Glomerular endothelial cell (primary cell): ENCODE results near the gene TRIM33. TPM values are rescaled to one million over a fixed set of nuclear protein-coding genes. Genes with fewer than 3 reads are reported as not detected.

Source experiments
- DNase-seq: peaks from one replicate; pipeline ENCODE4 v3.0.0-alpha.2; 2011; ENCODE audit warnings: low read depth, low spot score; ENCODE audit errors: extremely low read depth
- total RNA-seq: library from RNA; depleted of rRNA; stranded (reverse); fragments of >200 nt; gene quantifications from 2 replicates; pipeline ENCODE4 v1.2.3, GENCODE V29; 2015

Gene TRIM33
- total RNA-seq = 19.5 and 27.0 TPM in 2 replicates

DNA sequence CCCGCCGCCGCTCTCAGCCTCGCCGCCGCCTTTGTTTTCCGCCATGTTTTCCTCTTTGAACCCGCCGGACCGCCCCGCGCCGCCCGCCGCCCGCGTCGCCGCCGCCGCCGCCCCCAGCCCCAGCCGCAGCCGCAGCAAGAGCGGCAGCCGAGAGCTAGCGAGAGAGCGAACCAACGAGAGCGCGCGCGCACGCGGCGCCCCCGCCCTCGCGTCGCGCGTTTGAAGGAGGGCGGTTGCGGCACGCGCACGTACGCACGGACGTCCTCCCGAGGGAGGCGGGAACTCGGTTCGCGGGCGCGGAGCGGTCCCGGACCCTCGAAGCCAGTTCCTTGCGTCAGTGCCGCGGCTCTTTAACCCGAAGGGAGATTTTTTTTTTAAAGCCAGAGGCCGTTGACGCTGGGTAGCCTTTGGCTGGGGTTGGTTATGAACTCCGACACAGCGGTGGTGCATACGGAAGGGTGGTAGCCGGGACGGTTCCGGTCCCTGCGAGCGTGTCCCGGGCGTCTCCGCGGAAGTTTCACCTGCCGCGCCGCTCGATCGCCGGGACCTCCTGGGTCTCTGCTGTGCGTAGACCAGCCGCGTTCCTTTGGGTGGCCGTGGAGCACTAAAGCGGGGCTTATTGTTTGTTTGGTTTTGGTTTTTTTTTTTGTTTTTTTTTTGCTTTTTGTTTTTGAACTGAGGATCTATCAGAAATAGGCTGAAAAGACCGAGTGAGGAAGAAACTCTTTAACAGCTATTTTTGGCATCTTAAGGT lies at the start of gene TRIM33:
Gene TRIM33, minus strand, starts transcription at position 172 of the 754 bp plus-strand sequence. Its CDS starts 127 bp downstream, at position 45.
- DNase-seq = peak; percentile 54

DNA sequence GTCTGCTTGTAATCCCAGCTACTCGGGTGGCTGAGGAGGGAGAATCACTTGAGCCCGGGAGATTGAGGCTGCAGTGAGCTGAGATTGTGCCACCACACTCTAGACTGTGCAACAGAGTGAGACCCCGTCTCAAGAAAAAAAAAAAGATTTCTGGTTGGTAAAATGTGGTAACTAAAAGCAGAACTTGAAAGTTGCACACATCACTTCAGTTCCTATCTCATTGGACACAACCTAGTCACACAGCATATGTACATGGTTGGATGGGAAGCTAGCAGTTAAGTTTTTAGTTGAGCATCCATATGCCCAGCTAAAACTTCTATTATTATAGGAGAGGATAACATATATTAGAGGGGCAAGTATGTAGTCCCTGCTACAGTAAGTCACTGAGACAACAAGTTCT lies 48.4 kb upstream of the TRIM33 start:
- no peak for DNase-seq

DNA sequence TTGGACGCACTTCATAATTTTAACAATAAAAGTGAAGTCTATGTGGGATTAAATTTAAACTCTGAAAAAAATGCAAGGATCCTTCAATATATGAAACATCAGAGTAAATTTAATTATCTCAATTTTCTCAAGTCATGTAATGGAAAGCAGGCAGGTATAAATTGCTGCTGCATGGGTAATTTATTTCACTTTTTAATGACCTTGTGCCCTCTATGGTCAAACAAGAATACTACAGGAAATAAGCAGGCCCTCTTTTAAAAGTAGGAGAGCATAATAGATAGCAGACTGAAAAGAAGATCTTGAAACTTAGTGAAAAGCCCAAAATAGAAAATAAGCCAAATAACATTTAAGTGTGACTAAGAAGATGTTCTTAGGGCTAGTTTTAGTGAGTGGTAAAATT lies 47.5 kb upstream of the TRIM33 start:
- no peak for DNase-seq

DNA sequence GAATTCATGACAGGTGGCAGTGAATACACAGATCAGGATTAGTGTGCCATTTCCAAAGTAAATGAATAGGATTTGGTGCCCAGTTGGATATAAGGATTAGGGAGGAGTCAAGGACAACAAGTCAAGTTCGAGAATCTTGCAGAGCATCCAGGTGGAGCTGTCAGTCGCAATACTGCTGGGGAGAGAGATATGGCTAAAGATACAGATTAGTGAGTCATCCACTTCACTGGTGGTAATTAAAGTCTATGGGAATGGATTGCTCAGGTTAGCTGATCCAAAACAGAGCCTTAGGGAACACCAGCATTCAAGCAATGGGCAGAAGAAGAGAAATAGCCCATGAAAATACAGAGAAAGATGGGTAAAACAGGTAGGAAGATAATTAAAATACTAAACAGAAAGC lies 43.6 kb upstream of the TRIM33 start:
- DNase-seq = no peak

DNA sequence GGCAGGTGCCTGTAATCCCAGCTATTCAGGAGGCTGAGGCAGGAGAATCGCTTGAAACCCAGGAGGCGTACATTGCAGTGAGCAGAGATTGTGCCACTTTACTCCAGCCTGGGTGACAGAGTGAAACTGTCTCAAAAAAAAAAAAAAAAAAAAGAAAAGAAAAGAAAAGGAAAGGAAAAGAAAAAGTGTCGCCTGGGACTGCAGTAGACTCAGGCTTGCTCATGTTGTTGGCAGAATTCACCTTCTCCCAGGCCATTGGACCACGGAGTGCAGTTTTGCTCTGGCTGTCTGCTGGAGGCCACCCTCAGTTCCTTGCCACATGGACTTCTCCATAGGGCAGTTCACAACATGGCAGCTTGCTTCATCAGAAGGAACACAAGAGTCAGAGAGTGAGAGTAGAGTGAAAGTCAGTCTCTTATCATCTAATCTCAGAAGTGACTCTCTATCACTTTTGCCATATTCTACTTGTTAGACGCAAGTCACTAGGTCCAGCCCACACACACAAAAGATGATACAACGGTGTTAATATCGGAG lies 41.2 kb upstream of the TRIM33 start:
- DNase-seq = no peak

DNA sequence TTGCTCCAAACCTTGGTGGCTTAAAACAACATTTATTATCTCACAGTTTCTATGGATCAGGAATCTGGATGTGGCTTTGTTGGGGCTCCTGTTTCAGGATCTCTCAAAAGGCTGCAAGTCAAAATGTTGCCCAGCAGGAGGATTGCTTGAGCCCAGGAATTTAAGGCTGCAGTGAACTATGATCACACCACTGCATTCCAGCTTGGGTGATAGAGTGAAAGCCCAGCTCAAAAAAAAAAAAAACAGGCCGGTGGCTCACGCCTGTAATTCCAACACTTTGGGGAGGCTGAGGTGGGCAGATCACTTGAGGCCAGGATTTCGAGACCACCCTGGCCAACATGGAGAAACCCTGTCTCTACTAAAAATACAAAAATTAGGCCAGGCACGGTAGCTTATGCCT lies 40.4 kb upstream of the TRIM33 start:
- DNase-seq = no peak

DNA sequence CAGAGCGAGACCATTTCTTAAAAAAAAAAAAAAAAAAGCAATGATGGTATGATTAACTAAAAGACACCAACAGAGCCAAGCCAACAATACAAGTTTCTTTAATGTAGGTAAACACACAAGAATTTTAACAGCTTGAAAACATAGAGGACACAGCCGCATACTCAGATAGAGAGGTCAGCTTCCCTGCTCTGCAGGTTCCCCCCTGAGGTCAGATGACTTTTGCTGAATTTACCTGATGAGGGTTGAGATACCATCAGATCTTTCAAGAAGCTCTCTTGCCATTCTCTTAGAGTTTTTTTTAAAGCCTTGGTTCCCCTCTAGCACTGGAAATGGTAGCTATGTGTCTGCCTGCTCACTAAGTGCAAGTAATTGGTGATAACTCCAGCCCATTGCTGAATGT lies 39.3 kb upstream of the TRIM33 start:
- no peak for DNase-seq

DNA sequence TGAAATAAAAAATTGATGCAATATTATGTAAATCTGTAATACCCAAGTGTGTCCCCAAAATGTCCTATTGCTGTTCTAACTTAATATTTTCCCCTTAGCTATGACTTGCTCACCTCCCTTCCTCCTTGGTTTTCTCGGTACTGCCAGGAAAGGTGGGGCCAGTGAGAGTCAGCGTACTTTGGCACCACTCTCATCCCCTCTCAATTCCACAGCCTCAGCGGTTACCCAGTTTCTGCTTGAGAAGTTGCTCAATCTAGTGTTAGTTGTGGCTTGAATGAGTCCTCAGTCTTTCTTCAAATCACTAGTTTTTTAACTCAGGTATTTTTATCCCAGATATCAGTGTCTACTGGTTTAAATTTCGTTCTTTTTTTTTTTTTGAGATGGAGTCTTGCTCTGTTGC lies 38.1 kb upstream of the TRIM33 start:
- DNase-seq = no peak

DNA sequence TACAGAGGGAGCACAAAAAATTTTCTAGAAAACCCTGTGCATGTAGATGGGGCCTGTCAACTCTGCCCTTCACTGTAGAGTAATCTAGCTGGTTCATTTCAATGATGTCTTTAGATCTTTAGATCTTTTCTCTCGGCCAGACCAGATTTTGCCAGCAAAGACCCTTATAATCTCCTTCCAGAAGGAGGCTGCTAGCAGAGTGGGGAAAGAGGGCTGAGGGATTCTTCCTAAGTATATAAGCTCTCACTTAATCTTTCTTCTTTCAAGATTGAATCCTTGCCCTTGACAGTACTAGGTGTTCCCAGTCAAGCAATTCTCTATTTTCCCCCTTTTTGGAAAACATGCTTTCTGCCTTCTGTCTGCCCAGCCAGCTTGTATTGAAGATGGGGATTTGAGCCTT lies 36.1 kb upstream of the TRIM33 start:
- no peak for DNase-seq

DNA sequence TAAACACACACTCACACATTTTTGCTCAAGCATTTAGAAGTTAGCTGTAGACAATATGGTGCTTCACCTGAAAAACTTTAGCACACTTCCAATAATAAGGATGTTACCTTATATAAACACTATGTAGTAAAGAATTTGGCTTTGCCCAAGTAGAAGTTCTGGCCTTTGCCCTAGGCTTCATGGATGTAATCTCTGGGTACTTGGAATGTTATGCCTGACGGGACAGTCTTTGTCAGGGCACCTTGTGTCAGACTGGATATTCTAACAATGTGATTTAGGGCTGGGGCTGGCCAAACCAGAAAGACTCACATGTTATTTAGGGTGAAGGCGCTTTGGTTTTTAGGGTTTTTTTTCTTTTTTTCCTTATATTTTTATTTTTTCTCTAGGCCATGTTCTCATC lies 34.8 kb upstream of the TRIM33 start:
- DNase-seq = no peak

DNA sequence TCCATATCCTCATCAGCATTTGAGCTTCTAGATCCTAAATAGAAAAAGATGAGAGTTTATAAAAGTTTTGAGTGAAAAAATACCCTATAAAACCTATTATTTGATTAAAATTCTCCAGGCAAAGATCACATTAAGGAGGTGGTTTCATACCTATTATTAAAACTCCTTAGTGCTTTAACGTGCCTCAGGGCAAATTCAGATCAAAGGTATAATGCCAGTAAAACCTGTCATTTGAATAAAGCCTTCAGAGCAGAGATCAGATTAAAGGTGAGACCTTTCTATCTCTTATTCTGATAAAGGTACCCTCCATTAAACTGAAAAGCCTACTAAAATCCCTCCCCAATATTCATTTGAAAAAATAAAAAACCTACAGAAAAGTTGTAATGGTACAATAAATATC lies 34.3 kb upstream of the TRIM33 start:
- DNase-seq = no peak

DNA sequence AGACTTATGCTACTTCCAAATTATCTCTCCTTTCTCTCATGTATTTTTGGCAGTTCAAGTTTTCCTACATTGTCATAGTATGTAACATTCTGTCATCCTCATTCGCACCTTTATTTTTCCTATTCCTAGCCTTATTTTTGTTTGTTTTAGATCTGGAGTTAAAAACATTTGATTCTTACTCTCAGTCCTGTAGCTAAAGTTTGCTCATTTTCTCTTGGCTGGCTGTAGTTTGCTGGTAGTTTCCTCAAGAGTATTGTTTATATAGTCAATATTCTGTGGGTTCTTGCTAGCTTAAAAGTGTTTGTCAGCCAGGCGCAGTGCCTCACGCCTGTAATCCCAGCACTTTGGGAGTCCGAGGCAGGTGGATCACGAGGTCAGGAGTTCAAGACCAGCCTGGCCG lies 29.8 kb upstream of the TRIM33 start:
- DNase-seq = no peak

DNA sequence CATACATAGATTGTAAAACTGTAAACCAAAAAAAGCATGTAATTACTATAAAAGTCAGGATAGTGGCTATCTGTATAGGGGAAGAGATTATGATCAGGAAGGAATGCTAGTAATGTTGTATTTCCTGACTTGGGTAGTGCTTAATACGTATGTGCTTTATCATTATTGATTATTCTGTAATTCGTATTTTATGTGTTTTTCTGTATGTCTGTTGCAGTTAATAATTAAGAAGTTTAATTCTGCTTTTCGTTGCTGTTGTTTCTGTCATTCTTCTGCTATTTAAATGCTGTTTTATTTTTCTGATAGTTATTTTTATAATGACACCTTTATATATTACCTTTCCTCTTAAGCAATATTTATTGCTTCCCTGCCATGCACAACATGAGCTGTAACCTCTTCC lies 29.3 kb upstream of the TRIM33 start:
- DNase-seq = no peak

DNA sequence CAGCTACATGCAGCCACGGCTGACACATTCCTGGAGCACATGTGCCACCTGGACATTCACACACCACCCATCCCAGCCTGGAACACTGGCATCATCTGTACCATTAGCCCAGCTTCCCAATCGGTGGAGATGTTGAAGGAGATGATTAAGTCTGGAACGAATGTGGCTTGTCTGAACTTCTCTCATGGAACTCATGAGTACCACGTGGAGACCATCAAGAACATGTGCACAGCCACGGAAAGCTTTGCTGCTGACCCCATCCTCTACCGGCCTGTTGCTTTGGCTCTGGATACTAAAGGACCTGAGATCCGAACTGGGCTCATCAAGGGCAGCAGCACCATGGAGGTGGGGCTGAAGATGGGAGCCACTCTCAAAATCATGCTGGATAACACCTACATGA lies 25.0 kb upstream of the TRIM33 start:
- no peak for DNase-seq

DNA sequence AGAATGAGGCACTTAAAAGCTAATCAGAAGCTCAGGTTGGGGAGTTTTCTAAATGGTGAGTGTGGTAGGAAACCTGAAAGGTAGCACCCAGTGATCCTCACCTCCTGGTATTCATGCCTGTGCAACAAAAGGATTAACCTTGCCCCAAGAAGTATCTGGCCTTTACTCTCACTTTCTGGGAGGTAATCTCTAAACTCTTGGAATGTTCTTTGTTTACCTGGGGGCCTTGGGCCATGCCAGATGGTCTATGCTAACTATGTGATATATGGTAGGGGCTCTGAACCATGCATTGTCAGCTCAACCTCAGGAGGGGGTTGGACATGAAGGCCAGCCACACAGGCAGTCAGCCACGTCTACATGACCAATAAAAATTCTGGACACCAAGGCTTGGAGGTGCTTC lies 24.4 kb upstream of the TRIM33 start:
- no peak for DNase-seq

DNA sequence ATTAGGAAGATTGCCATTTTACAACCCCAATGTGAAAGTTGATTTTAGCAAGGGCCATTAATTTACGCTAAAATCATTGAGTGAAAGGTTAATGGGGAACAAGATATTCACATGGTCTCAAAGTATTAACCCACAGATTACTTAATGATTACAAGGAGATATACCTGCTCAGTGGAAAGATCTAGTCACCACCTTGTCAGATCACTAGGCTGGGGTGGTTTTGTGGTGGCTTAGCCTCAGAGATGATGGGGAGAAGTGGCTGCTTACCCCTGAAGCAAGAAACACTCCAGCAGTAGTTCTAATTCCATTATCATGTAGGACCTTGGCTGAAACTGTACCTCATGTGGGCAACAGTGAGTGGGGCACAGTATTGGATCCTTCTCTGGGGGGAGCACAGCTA lies 20.1 kb upstream of the TRIM33 start:
- DNase-seq = no peak

DNA sequence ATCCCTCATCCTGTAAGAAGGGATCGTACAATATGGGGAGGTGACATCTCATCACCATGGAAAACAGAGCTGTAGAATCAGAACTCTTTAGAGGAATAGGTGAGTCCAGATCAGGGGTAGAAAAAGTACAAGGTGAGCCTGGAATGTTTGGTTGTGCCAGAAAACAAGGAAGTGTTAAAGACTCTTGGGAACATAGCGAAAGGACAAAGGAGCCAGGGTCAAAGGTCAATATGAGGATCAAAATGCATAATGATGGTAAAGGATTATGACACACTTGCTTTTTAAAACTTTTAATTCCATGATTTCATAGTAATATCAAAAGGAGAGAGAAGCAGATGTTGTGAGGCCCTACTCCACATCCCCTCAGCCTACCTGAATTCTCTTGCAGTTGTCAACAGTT lies 19.2 kb upstream of the TRIM33 start:
- DNase-seq = no peak

DNA sequence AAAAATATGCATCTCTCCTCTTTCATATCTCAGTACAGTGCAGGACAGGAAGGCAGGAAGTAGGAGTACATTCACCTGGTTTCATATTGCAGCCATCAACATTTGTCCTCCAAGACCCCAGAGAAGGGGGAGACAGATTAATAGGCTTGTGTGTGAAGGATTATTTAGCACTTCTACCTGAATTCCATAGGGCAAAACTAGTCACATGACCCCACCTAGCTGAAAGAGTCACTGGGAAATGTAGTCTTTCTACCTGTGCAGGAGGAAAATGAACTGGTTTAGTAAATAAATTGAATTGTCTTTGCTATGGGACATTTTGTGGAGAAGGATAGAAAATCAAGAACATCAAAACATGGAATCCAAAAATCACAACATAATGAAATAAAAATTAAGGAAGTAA lies 13.9 kb upstream of the TRIM33 start:
- no peak for DNase-seq

DNA sequence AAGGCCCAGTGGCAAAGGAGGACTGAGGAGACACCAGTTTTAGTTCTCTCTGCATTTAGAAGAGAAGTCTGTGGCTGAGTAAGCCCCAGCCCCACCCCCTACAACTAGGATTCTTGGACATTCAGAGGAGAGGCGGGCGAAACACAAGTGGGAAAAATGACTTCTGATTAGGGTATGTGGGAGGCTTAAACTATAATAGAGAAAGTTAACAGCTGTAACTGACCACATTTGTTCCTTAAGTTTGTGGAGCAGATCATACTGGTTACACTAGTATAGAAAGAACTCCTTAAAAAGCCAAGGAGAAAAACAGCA lies 11.2 kb upstream of the TRIM33 start:
- DNase-seq = no peak

DNA sequence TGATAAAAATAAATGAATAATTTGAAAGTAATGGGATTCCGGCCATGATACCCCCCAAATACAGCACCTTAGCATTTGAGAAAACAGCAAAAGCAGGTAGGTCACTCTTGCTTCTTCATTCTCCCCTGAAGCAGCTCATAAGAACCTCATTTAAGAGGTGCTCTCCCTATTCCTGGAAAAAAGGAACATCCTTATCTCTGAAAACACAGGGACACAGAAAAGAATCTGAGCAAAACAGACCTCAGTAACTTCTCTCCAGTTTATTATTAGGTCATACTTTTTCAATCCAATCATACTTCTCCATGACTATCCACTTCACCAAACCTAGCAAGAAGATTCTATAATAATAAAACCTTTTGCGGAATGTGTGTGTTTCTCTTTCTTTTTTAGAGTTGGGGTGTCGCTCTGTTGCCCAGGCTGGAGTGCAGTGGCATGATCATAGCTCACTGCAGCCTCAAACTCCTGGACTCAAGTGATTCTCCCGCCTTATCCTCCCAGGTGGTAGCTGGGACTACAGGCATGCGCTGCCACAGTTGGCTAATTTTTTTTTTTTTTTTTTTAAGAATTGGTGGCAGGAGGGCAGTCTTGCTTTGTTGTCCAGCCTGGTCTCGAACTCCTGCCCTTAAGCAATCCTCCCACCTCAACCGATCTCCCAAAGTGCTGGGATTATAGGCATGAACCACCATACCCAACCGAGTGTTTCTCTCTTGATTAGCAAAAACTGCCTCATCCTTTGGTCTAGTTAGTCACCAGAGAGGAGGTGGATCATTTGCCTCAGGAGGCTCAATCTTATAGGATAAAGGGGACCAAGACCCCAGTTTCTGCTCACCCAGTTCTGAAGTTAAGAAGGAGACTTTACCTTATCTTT lies 10.6 kb upstream of the TRIM33 start:
- DNase-seq = no peak

DNA sequence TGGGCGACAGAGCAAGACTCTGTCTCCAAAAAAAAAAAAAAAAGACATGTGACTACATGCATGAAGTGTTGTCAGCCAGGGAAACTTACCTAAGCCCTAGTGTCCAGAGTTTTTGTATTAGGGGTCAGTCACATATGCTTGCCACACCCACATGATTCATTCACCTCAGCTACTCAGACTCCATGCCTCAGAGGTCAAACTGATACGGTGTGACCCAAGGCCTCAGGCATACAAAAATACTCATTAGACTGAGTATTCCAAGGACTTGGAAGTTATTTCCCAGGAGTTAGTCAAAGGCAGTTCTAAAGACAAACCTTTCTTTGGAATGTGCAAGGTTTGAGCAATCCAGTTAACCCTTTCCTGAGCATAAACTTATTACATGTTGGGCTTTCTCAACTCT lies 6.3 kb upstream of the TRIM33 start:
- DNase-seq = no peak

DNA sequence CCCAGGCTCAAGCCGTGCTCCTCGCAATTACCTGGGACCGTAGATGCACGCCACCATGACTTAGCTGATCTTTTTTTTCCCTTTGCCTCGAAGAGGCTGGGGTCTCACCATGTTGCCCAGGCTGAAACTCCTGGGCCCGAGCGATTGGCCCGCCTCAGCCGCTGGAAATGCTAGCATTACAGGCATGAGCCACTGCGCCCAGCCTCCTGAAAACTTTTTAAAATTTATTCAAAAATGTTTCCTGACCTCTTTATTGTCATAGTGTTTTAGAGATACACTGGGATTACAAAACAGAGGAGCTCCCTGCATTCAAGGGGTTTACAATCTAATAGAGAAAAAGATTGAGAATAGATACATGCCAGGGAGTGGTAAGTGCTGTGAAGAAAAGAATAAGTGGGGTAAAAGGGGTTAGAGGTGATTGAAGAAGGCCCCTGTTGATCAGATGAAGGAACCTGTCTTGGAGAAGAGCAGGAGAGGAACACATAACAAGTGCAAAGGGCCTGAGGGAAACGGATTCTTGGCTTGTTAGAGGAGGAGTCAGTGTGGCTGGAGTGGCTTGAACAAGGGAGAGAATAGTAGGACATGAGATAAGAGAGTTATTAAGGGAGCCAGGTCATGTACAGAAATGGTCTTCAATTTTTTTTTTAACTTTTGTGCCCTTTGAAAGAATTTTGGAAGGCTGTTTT lies 1.7 kb upstream of the TRIM33 start:
- DNase-seq = no peak
